ENCODE data around the gene UNC5B. TPM values are rescaled to one million over a fixed set of nuclear protein-coding genes. Genes with fewer than 3 reads are reported as not detected.

Gene UNC5B
- total and polyA plus RNA-seq, 4 donors, result 2.9 to 13.0 (median 8.5) TPM

DNA sequence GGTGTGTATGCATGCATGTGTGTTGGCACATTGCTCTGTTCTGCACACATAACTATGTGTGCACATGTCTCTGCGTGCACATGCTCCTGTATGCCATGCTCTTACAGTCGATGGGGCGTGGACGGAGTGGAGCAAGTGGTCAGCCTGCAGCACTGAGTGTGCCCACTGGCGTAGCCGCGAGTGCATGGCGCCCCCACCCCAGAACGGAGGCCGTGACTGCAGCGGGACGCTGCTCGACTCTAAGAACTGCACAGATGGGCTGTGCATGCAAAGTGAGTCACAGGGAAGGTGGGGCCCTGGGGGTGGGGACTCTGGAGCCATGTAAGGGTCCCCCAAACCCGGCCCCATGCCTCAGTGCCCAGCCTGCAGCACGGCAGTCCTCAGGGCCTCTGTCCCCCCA lies 76.1 kb downstream of the UNC5B start:
- no peak for DNase-seq
- Histone ChIP-seq H3K4me3 (ENCODE audit: low read length in 2 of 2) (no peak overlapping the region), H3K27ac (ENCODE audit: low read depth in 1 of 2, low read length in 2 of 2) (no peak overlapping the region), H3K36me3 (ENCODE audit: control insufficient read depth in 1 of 2, insufficient read depth in 2 of 2, low read length in 1 of 2) (no peaks in the 10 kb centered on the region), H3K27me3 (ENCODE audit: control insufficient read depth in 1 of 2, insufficient read depth in 2 of 2, low read length in 1 of 2) (no peaks in the 10 kb centered on the region), H3K9me3 (ENCODE audit: control insufficient read depth, low read length) (no peaks in the 10 kb centered on the region), H3K4me1 (ENCODE audit: control insufficient read depth in 1 of 2, insufficient read depth in 2 of 2, low read length in 2 of 2) (no peaks in the 10 kb centered on the region)
- 94% methylated on average over 13 to 15 of the region's 15 CpGs for WGBS, 2 donors
- no peak for ATAC-seq (ENCODE audit: low FRiP score)
- intact Hi-C loops (cut with DNase I), result loop anchor here in 1 of 2 donors (5.0 kb wide), 1 partner anchor 81 kb away; no protein-coding TSS in a partner anchor

DNA sequence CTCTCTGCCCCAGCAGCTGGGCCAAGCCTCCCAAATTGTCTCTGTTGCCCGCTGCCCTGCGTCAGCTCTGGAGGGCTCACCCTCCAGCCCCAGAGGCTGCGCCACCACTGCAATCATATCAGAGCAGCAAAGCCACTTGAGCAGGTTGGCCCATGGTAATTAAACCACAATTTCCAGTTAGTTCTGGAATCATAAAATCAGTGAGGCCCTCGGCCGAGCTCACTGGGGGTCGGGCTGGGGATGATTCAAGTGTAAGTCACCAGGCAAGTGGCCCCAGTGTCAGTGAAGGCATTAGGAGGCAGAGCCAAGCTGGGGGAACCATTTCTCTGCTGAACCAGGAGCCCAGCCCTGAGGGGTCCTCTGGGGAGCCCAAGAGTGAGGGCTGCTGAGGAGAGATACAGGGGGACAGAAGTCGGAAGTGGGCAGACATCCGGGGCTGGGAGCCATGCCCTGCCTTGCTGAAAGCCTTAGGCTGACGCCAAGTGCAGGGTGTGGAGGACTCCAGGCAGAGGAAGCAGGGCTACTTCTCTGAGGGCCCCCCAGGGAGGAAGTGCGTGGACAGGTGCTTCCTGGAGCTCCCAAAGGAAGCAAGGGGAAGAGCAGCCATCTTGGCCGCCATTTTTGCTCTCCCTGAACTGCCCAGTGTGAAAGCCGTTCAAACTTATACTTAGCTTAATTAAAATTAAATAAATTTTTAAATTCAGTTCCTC lies 77.2 kb downstream of the UNC5B start:
- Histone ChIP-seq H3K4me3 (ENCODE audit: low read length in 2 of 2) (no peak overlapping the region), H3K4me1 (ENCODE audit: control insufficient read depth in 1 of 2, insufficient read depth in 2 of 2, low read length in 2 of 2) (no peaks in the 10 kb centered on the region), H3K36me3 (ENCODE audit: control insufficient read depth in 1 of 2, insufficient read depth in 2 of 2, low read length in 1 of 2) (no peaks in the 10 kb centered on the region), H3K27me3 (ENCODE audit: control insufficient read depth in 1 of 2, insufficient read depth in 2 of 2, low read length in 1 of 2) (no peaks in the 10 kb centered on the region), H3K27ac (ENCODE audit: low read depth in 1 of 2, low read length in 2 of 2) (no peak overlapping the region), H3K9me3 (ENCODE audit: control insufficient read depth, low read length) (no peaks in the 10 kb centered on the region)
- intact Hi-C loops (cut with DNase I), result loop anchor here in 1 of 2 donors (5.0 kb wide), 1 partner anchor 82 kb away; no protein-coding TSS in a partner anchor
- no peak for DNase-seq
- WGBS, 2 donors, result 88 to 91% methylated on average over 12 of the region's 12 CpGs
- ATAC-seq (ENCODE audit: low FRiP score), result no peak

- no peaks in the 10 kb centered on the region for H3K27me3 ChIP-seq (ENCODE audit: control insufficient read depth in 1 of 2, insufficient read depth in 2 of 2, low read length in 1 of 2)
- ATAC-seq (ENCODE audit: low FRiP score) (no peak), DNase-seq (no peak)
- intact Hi-C loops (cut with DNase I), result no loop called here
- H3K9me3 ChIP-seq (ENCODE audit: control insufficient read depth, low read length), result no peaks in the 10 kb centered on the region
- H3K4me1 ChIP-seq (ENCODE audit: control insufficient read depth in 1 of 2, insufficient read depth in 2 of 2, low read length in 2 of 2), result no peaks in the 10 kb centered on the region
- H3K4me3 ChIP-seq (ENCODE audit: low read length in 2 of 2), result no peak overlapping the region
- WGBS, 2 donors, result 71 to 95% methylated on average over 3 of the region's 3 CpGs
- H3K36me3 ChIP-seq (ENCODE audit: control insufficient read depth in 1 of 2, insufficient read depth in 2 of 2, low read length in 1 of 2), result no peaks in the 10 kb centered on the region
- H3K27ac ChIP-seq (ENCODE audit: low read depth in 1 of 2, low read length in 2 of 2), result no peak overlapping the region
Observed at GRCh38 chr10:71290331-71290730, 78.0 kb downstream of the UNC5B start.

DNA sequence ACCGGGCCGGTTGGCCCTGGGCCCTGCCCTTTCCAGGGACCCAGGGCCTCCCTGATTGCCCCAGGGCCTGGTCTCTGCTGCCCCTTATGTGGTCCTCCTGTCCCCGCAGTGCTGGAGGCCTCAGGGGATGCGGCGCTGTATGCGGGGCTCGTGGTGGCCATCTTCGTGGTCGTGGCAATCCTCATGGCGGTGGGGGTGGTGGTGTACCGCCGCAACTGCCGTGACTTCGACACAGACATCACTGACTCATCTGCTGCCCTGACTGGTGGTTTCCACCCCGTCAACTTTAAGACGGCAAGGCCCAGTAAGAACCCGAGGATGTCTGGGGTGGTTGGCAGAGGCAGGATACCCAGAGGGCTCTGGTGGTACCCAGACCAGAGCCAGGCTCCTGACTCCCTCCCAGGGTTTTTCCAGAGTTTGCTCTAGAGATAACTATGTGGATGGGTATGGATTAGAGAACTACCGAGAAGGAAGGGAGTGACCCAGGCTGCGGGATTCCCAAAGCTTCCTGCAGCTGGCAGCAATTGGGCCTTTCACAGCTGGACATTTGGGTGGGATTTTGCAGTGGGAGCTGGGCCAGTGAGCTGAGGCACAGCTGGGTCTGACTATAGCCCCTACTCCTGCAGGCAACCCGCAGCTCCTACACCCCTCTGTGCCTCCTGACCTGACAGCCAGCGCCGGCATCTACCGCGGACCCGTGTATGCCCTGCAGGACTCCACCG lies 78.6 kb downstream of the UNC5B start:
- Histone ChIP-seq H3K36me3 (ENCODE audit: control insufficient read depth in 1 of 2, insufficient read depth in 2 of 2, low read length in 1 of 2) (no peaks in the 10 kb centered on the region), H3K4me3 (ENCODE audit: low read length in 2 of 2) (no peak overlapping the region), H3K9me3 (ENCODE audit: control insufficient read depth, low read length) (no peaks in the 10 kb centered on the region), H3K4me1 (ENCODE audit: control insufficient read depth in 1 of 2, insufficient read depth in 2 of 2, low read length in 2 of 2) (no peaks in the 10 kb centered on the region), H3K27ac (ENCODE audit: low read depth in 1 of 2, low read length in 2 of 2) (no peak overlapping the region), H3K27me3 (ENCODE audit: control insufficient read depth in 1 of 2, insufficient read depth in 2 of 2, low read length in 1 of 2) (no peaks in the 10 kb centered on the region)
- DNase-seq, result no peak
- WGBS, 2 donors, result 95% methylated on average over 26 of the region's 26 CpGs
- ATAC-seq (ENCODE audit: low FRiP score), result no peak
- intact Hi-C loops (cut with DNase I), result no loop called here

DNA sequence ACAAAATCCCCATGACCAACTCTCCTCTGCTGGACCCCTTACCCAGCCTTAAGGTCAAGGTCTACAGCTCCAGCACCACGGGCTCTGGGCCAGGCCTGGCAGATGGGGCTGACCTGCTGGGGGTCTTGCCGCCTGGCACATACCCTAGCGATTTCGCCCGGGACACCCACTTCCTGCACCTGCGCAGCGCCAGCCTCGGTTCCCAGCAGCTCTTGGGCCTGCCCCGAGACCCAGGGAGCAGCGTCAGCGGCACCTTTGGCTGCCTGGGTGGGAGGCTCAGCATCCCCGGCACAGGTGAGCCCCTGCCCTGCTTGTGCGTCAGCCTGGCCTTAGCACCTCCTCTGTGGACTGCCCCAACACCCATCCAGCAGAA lies 79.1 kb downstream of the UNC5B start:
- no peaks in the 10 kb centered on the region for H3K27me3 ChIP-seq (ENCODE audit: control insufficient read depth in 1 of 2, insufficient read depth in 2 of 2, low read length in 1 of 2)
- intact Hi-C loops (cut with DNase I), result no loop called here
- H3K36me3 ChIP-seq (ENCODE audit: control insufficient read depth in 1 of 2, insufficient read depth in 2 of 2, low read length in 1 of 2), result no peaks in the 10 kb centered on the region
- H3K4me3 ChIP-seq (ENCODE audit: low read length in 2 of 2), result no peak overlapping the region
- H3K27ac ChIP-seq (ENCODE audit: low read depth in 1 of 2, low read length in 2 of 2), result no peak overlapping the region
- no peaks in the 10 kb centered on the region for H3K9me3 ChIP-seq (ENCODE audit: control insufficient read depth, low read length)
- ATAC-seq (ENCODE audit: low FRiP score), result no peak
- 96 to 98% methylated on average over 13 of the region's 13 CpGs for WGBS, 2 donors
- DNase-seq, result no peak
- H3K4me1 ChIP-seq (ENCODE audit: control insufficient read depth in 1 of 2, insufficient read depth in 2 of 2, low read length in 2 of 2), result no peaks in the 10 kb centered on the region

DNA sequence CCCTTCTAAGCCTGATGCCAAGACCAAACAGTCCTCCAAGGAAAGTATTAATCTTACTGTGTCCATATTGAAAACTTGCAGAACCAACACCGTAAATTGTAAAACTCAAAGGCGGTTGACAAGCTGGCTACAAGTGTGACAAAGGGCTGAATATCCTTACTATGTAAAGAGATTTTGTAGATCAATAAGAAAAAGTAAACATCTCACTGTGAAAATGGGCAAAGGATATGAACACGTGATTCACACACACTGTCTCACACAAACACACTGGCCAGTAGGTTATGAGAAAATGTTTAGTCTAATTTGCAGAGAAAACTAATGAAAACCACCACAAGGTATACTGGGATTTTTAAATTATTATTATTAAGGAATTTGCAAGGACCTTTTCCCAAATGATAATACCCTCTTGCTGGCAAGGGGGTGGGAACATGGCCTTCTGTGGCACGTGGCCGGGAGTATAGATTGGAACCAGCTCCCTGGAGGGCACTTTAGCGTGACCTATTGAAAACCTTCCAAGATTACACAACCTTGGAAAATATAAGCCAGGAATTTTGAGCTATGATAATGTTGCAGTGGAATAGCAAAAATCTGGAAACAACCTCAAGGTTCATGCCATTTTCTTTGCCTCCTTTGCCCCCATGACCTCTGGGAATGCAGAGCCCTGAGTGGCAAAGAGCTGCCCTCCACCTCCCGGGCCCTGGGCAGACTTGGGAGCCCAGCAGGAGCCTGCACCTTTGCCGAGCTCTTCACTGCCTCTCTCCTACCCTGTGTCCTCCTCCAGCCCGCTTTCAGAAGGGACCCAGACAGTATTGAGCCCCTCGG lies 80.5 kb downstream of the UNC5B start:
- Histone ChIP-seq H3K27ac (ENCODE audit: low read depth in 1 of 2, low read length in 2 of 2) (no peak overlapping the region), H3K4me3 (ENCODE audit: low read length in 2 of 2) (no peak overlapping the region), H3K27me3 (ENCODE audit: control insufficient read depth in 1 of 2, insufficient read depth in 2 of 2, low read length in 1 of 2) (no peaks in the 10 kb centered on the region), H3K36me3 (ENCODE audit: control insufficient read depth in 1 of 2, insufficient read depth in 2 of 2, low read length in 1 of 2) (no peaks in the 10 kb centered on the region), H3K9me3 (ENCODE audit: control insufficient read depth, low read length) (no peaks in the 10 kb centered on the region), H3K4me1 (ENCODE audit: control insufficient read depth in 1 of 2, insufficient read depth in 2 of 2, low read length in 2 of 2) (no peaks in the 10 kb centered on the region)
- intact Hi-C loops (cut with DNase I), result no loop called here
- ATAC-seq (ENCODE audit: low FRiP score) (no peak), DNase-seq (no peak)
- WGBS, 2 donors, result 75 to 81% methylated on average over 10 of the region's 10 CpGs

- no peak for DNase-seq
- WGBS, 2 donors, result 94 to 95% methylated on average over 19 of the region's 19 CpGs
- Histone ChIP-seq H3K27me3 (ENCODE audit: control insufficient read depth in 1 of 2, insufficient read depth in 2 of 2, low read length in 1 of 2) (no peaks in the 10 kb centered on the region), H3K4me3 (ENCODE audit: low read length in 2 of 2) (no peak overlapping the region), H3K4me1 (ENCODE audit: control insufficient read depth in 1 of 2, insufficient read depth in 2 of 2, low read length in 2 of 2) (no peaks in the 10 kb centered on the region), H3K27ac (ENCODE audit: low read depth in 1 of 2, low read length in 2 of 2) (no peak overlapping the region), H3K36me3 (ENCODE audit: control insufficient read depth in 1 of 2, insufficient read depth in 2 of 2, low read length in 1 of 2) (no peaks in the 10 kb centered on the region), H3K9me3 (ENCODE audit: control insufficient read depth, low read length) (no peaks in the 10 kb centered on the region)
- ATAC-seq (ENCODE audit: low FRiP score), result no peak
- intact Hi-C loops (cut with DNase I), result no loop called here
Observed at GRCh38 chr10:71293446-71294084, 81.2 kb downstream of the UNC5B start.

DNA sequence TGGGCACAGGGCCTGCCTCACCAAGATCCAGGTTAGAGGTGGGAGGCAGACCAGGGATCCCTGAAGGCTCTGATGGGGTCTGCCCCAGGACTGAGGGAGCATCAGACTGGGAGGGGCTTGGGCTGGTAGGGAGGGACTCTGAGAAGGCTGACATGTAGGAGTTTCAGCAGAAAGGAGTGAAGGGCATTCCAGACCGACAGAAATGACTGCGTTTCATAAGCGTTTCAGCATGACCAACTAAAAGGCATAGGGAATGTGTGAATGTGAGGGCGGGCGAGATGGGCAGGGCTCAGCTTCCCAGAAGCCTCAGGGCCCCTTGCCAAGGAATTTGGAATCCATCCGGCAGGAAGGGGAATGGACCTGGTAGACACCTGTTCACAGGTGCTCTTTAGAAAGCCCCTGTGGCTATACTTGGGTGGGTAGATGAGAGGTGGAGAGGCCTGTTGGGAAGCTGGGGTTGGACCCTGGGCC lies 81.8 kb downstream of the UNC5B start:
- no peaks in the 10 kb centered on the region for H3K4me1 ChIP-seq (ENCODE audit: control insufficient read depth in 1 of 2, insufficient read depth in 2 of 2, low read length in 2 of 2)
- no peaks in the 10 kb centered on the region for H3K36me3 ChIP-seq (ENCODE audit: control insufficient read depth in 1 of 2, insufficient read depth in 2 of 2, low read length in 1 of 2)
- intact Hi-C loops (cut with DNase I), result no loop called here
- WGBS, 2 donors, result 85 to 89% methylated on average over 6 of the region's 6 CpGs
- H3K27me3 ChIP-seq (ENCODE audit: control insufficient read depth in 1 of 2, insufficient read depth in 2 of 2, low read length in 1 of 2), result no peaks in the 10 kb centered on the region
- ATAC-seq (ENCODE audit: low FRiP score) (no peak), DNase-seq (no peak)
- H3K9me3 ChIP-seq (ENCODE audit: control insufficient read depth, low read length), result no peaks in the 10 kb centered on the region
- no peak overlapping the region for H3K27ac ChIP-seq (ENCODE audit: low read depth in 1 of 2, low read length in 2 of 2)
- no peak overlapping the region for H3K4me3 ChIP-seq (ENCODE audit: low read length in 2 of 2)
